ENCODE measurements around the gene ZNF275. TPM values are rescaled to one million over a fixed set of nuclear protein-coding genes. Genes with fewer than 3 reads are reported as not detected.

Gene ZNF275
- total RNA-seq, 1 donor from 2014 or later, result 8.5 TPM

- Mint-ChIP-seq H3K4me3 (ENCODE audit: unreplicated experiment) (no peak overlapping the region), H3K9me3 (ENCODE audit: unreplicated experiment) (peaks cover 6% of the 10 kb centered on the region), H3K36me3 (ENCODE audit: unreplicated experiment) (no peaks in the 10 kb centered on the region), H3K27me3 (ENCODE audit: unreplicated experiment) (no peaks in the 10 kb centered on the region), H3K27ac (ENCODE audit: unreplicated experiment) (no peak overlapping the region), H3K4me1 (ENCODE audit: low read depth, unreplicated experiment) (no peaks in the 10 kb centered on the region)
- no peak for DNase-seq
- TF ChIP-seq CTCF (IDR thresholded peaks at IDR 0.05; ENCODE audit: partially characterized antibody, unreplicated experiment), result no peak
Measured at GRCh38 chrX:153361781-153362397, 27.9 kb downstream of the ZNF275 start.

- Mint-ChIP-seq H3K4me3 (ENCODE audit: unreplicated experiment) (no peak overlapping the region), H3K27ac (ENCODE audit: unreplicated experiment) (no peak overlapping the region), H3K4me1 (ENCODE audit: low read depth, unreplicated experiment) (no peaks in the 10 kb centered on the region), H3K27me3 (ENCODE audit: unreplicated experiment) (no peaks in the 10 kb centered on the region), H3K36me3 (ENCODE audit: unreplicated experiment) (no peaks in the 10 kb centered on the region), H3K9me3 (ENCODE audit: unreplicated experiment) (no peaks in the 10 kb centered on the region)
- TF ChIP-seq CTCF (IDR thresholded peaks at IDR 0.05; ENCODE audit: partially characterized antibody, unreplicated experiment), result no peak
- DNase-seq, result no peak
Measured at GRCh38 chrX:153365670-153366069, 31.7 kb downstream of the ZNF275 start.

GRCh38 chrX:153366119-153366518, 32.2 kb downstream of the ZNF275 start:
- H3K4me1 Mint-ChIP-seq (ENCODE audit: low read depth, unreplicated experiment), result no peaks in the 10 kb centered on the region
- no peaks in the 10 kb centered on the region for H3K9me3 Mint-ChIP-seq (ENCODE audit: unreplicated experiment)
- no peak overlapping the region for H3K27ac Mint-ChIP-seq (ENCODE audit: unreplicated experiment)
- H3K27me3 Mint-ChIP-seq (ENCODE audit: unreplicated experiment), result no peaks in the 10 kb centered on the region
- no peaks in the 10 kb centered on the region for H3K36me3 Mint-ChIP-seq (ENCODE audit: unreplicated experiment)
- DNase-seq, result no peak
- TF ChIP-seq CTCF (IDR thresholded peaks at IDR 0.05; ENCODE audit: partially characterized antibody, unreplicated experiment), result no peak
- no peak overlapping the region for H3K4me3 Mint-ChIP-seq (ENCODE audit: unreplicated experiment)

- Mint-ChIP-seq H3K9me3 (ENCODE audit: unreplicated experiment) (no peaks in the 10 kb centered on the region), H3K36me3 (ENCODE audit: unreplicated experiment) (no peaks in the 10 kb centered on the region), H3K4me3 (ENCODE audit: unreplicated experiment) (no peak overlapping the region), H3K27me3 (ENCODE audit: unreplicated experiment) (peaks cover 2% of the 10 kb centered on the region), H3K27ac (ENCODE audit: unreplicated experiment) (no peak overlapping the region), H3K4me1 (ENCODE audit: low read depth, unreplicated experiment) (no peaks in the 10 kb centered on the region)
- TF ChIP-seq CTCF (IDR thresholded peaks at IDR 0.05; ENCODE audit: partially characterized antibody, unreplicated experiment), result no peak
- DNase-seq, result no peak
Measured at GRCh38 chrX:153366878-153367538, 33.1 kb downstream of the ZNF275 start.

GRCh38 chrX:153370293-153371055, 36.5 kb downstream of the ZNF275 start:
- DNase-seq, result no peak
- no peak for TF ChIP-seq CTCF (IDR thresholded peaks at IDR 0.05; ENCODE audit: partially characterized antibody, unreplicated experiment)
- H3K27me3 Mint-ChIP-seq (ENCODE audit: unreplicated experiment), result peaks cover 2% of the 10 kb centered on the region

More at GRCh38 chrX:153370293-153371055, 36.5 kb downstream of the ZNF275 start:
- Mint-ChIP-seq H3K4me1 (ENCODE audit: low read depth, unreplicated experiment) (no peaks in the 10 kb centered on the region), H3K4me3 (ENCODE audit: unreplicated experiment) (no peak overlapping the region), H3K9me3 (ENCODE audit: unreplicated experiment) (no peaks in the 10 kb centered on the region), H3K36me3 (ENCODE audit: unreplicated experiment) (no peaks in the 10 kb centered on the region), H3K27ac (ENCODE audit: unreplicated experiment) (no peak overlapping the region)
